ENCODE results near the gene FOXC2. TPM values are rescaled to one million over a fixed set of nuclear protein-coding genes. Genes with fewer than 3 reads are reported as not detected.

Gene FOXC2
- total RNA-seq, 1 experiment from 2014 or later: 1.3 TPM

- DNase-seq (ENCODE audit: low spot score): no peak
Observed at GRCh38 chr16:86573646-86574508, 7.2 kb downstream of the FOXC2 start.

- no peak for DNase-seq (ENCODE audit: low spot score)
Observed at GRCh38 chr16:86574646-86575045, 8.0 kb downstream of the FOXC2 start.

- DNase-seq (ENCODE audit: low spot score): no peak
Observed at GRCh38 chr16:86575095-86575685, 8.6 kb downstream of the FOXC2 start.

GRCh38 chr16:86575754-86576557 is 9.3 kb downstream of the FOXC2 start:
- DNase-seq (ENCODE audit: low spot score): peak; percentile 96

- no peak for DNase-seq (ENCODE audit: low spot score)
Observed at GRCh38 chr16:86576591-86577313, 10.1 kb downstream of the FOXC2 start.

GRCh38 chr16:86577314-86577971 is 10.8 kb downstream of the FOXC2 start:
- DNase-seq (ENCODE audit: low spot score): no peak

GRCh38 chr16:86578061-86578599 is 11.5 kb downstream of the FOXC2 start, which contains the start of gene FOXL1:
Gene FOXL1 (plus strand): TSS chr16:86578549. CDS start chr16:86578724, 175 bp downstream.
- no peak for DNase-seq (ENCODE audit: low spot score)

- DNase-seq (ENCODE audit: low spot score): no peak
Observed at GRCh38 chr16:86578611-86579267, 12.1 kb downstream of the FOXC2 start.

- no peak for DNase-seq (ENCODE audit: low spot score)
Observed at GRCh38 chr16:86579268-86580062, 12.8 kb downstream of the FOXC2 start.

GRCh38 chr16:86580063-86580790 is 13.6 kb downstream of the FOXC2 start:
- no peak for DNase-seq (ENCODE audit: low spot score)

GRCh38 chr16:86580791-86581170 is 14.2 kb downstream of the FOXC2 start:
- no peak for DNase-seq (ENCODE audit: low spot score)

- no peak for DNase-seq (ENCODE audit: low spot score)
Observed at GRCh38 chr16:86581458-86581857, 14.8 kb downstream of the FOXC2 start.

- peak; percentile 65 for DNase-seq (ENCODE audit: low spot score)
Observed at GRCh38 chr16:86584071-86584685, 17.5 kb downstream of the FOXC2 start.

- peak; percentile 90 for DNase-seq (ENCODE audit: low spot score)
Observed at GRCh38 chr16:86584726-86585721, 18.4 kb downstream of the FOXC2 start.

GRCh38 chr16:86585821-86586611 is 19.4 kb downstream of the FOXC2 start:
- DNase-seq (ENCODE audit: low spot score): peak; percentile 75

GRCh38 chr16:86587487-86587886 is 20.9 kb downstream of the FOXC2 start:
- no peak for DNase-seq (ENCODE audit: low spot score)

Measured in A172 (cell line).